ENCODE measurements around the gene SLC9B1. TPM values are rescaled to one million over a fixed set of nuclear protein-coding genes. Genes with fewer than 3 reads are reported as not detected.
"Not testable (repeated sequence)": the region's sequence is repeated elsewhere in the genome, so short reads cannot be mapped to it uniquely, and the experiment has no call there.

The SLC9B1 gene
- total and polyA plus RNA-seq, 2 of the 8 experiments (the other 6 are each of a cell fraction or from before 2014, with no cell fraction given), result 0.08 to 0.19 TPM

GRCh38 chr4:102896547-102896946 lies 123.0 kb downstream of the SLC9B1 start:
- H3K23me2 ChIP-seq (ENCODE audit: low read depth, low read length); H4K5ac ChIP-seq (ENCODE audit: insufficient read length, low read depth, low read length); POLR2A ChIA-PET (ENCODE audit: partially characterized antibody); H3K4ac ChIP-seq (replicated peaks; ENCODE audit: insufficient read length, low read depth, low read length); H4K20me1 ChIP-seq (replicated peaks in 1 of 2; ENCODE audit: control insufficient read depth in 1 of 2, insufficient read depth in 2 of 2, low read length in 2 of 2); H3K27ac ChIP-seq (ENCODE audit: low read depth, low read length); H2BK5ac ChIP-seq (ENCODE audit: low read depth, low read length); H3K9me3 ChIP-seq (ENCODE audit: insufficient read depth in 2 of 2, low read depth in 1 of 2, low read length in 1 of 2); H2AK5ac ChIP-seq (ENCODE audit: low read depth, low read length); H4K8ac ChIP-seq (ENCODE audit: extremely low read depth, insufficient read depth, low read length); H3K79me2 ChIP-seq (ENCODE audit: control insufficient read depth in 1 of 2, insufficient read depth in 2 of 2, low read length in 2 of 2); CTCF ChIA-PET (ENCODE audit: partially characterized antibody); H4K91ac ChIP-seq (replicated peaks; ENCODE audit: insufficient read length, low read length); DNase-seq (ENCODE audit: low read depth in 1 of 2, low spot score in 2 of 2); H3K4me3 ChIP-seq (ENCODE audit: extremely low read depth in 1 of 4, insufficient read depth in 2 of 4, low read depth in 3 of 4, low read length in 4 of 4); H2BK20ac ChIP-seq (ENCODE audit: low read length); H2BK120ac ChIP-seq (replicated peaks; ENCODE audit: low read depth, low read length); H3K4me1 ChIP-seq (replicated peaks in 1 of 4; ENCODE audit: control insufficient read depth in 3 of 4, insufficient read depth in 4 of 4, low read length in 3 of 4); H3K4me2 ChIP-seq (ENCODE audit: insufficient read depth in 1 of 2, low read depth in 2 of 2, low read length in 2 of 2); H3K14ac ChIP-seq (ENCODE audit: insufficient read length); H2AFZ ChIP-seq (ENCODE audit: low read length); H3K9ac ChIP-seq (replicated peaks in 1 of 4; ENCODE audit: extremely low read depth in 1 of 4, low read depth in 3 of 4, low read length in 3 of 4); H3K23ac ChIP-seq (ENCODE audit: insufficient read length); H3K36me3 ChIP-seq (ENCODE audit: control insufficient read depth in 2 of 4, insufficient read depth in 4 of 4, low read length in 3 of 4); H3K18ac ChIP-seq (ENCODE audit: extremely low read depth, low read length); H3K56ac ChIP-seq (replicated peaks; ENCODE audit: insufficient read length, low read depth, low read length); H3K79me1 ChIP-seq (ENCODE audit: low read depth, low read length); H2BK15ac ChIP-seq (ENCODE audit: low read length); H3K27me3 ChIP-seq (replicated peaks in 1 of 4; ENCODE audit: control insufficient read depth in 3 of 4, extremely low read depth in 1 of 4, insufficient read depth in 3 of 4, low read length in 3 of 4); H2BK12ac ChIP-seq (ENCODE audit: low read depth, low read length); FAIRE-seq: not testable (repeated sequence)
- WGBS, 2 experiments (ENCODE audit: extremely low coverage in 1 of 2, insufficient coverage in 1 of 2, insufficient read length in 1 of 2, insufficient replicate concordance in 2 of 2, low coverage in 1 of 2, low lambda C conversion rate in 2 of 2, missing lambda C conversion rate in 1 of 2), result 95% methylated on average over 5 of the region's 5 CpGs; no CpG with 5 or more reads in 1 of the 2 experiments

GRCh38 chr4:102889866-102890265 lies 129.6 kb downstream of the SLC9B1 start:
- POLR2A ChIA-PET (ENCODE audit: partially characterized antibody); H2BK20ac ChIP-seq (ENCODE audit: low read length); H4K8ac ChIP-seq (ENCODE audit: extremely low read depth, insufficient read depth, low read length); FAIRE-seq; H3K23ac ChIP-seq (ENCODE audit: insufficient read length); H3K27me3 ChIP-seq (replicated peaks in 1 of 4; ENCODE audit: control insufficient read depth in 3 of 4, extremely low read depth in 1 of 4, insufficient read depth in 3 of 4, low read length in 3 of 4); DNase-seq (ENCODE audit: low read depth in 1 of 2, low spot score in 2 of 2); H3K79me1 ChIP-seq (ENCODE audit: low read depth, low read length); H3K14ac ChIP-seq (ENCODE audit: insufficient read length); CTCF ChIA-PET (ENCODE audit: partially characterized antibody); H3K79me2 ChIP-seq (ENCODE audit: control insufficient read depth in 1 of 2, insufficient read depth in 2 of 2, low read length in 2 of 2); H4K5ac ChIP-seq (ENCODE audit: insufficient read length, low read depth, low read length); H4K91ac ChIP-seq (replicated peaks; ENCODE audit: insufficient read length, low read length); H2BK120ac ChIP-seq (replicated peaks; ENCODE audit: low read depth, low read length); H3K9ac ChIP-seq (replicated peaks in 1 of 4; ENCODE audit: extremely low read depth in 1 of 4, low read depth in 3 of 4, low read length in 3 of 4); H3K4me1 ChIP-seq (replicated peaks in 1 of 4; ENCODE audit: control insufficient read depth in 3 of 4, insufficient read depth in 4 of 4, low read length in 3 of 4); H3K56ac ChIP-seq (replicated peaks; ENCODE audit: insufficient read length, low read depth, low read length); H3K4ac ChIP-seq (replicated peaks; ENCODE audit: insufficient read length, low read depth, low read length); H3K18ac ChIP-seq (ENCODE audit: extremely low read depth, low read length); H2AFZ ChIP-seq (ENCODE audit: low read length); H3K23me2 ChIP-seq (ENCODE audit: low read depth, low read length); H2BK5ac ChIP-seq (ENCODE audit: low read depth, low read length); H3K36me3 ChIP-seq (ENCODE audit: control insufficient read depth in 2 of 4, insufficient read depth in 4 of 4, low read length in 3 of 4); H4K20me1 ChIP-seq (replicated peaks in 1 of 2; ENCODE audit: control insufficient read depth in 1 of 2, insufficient read depth in 2 of 2, low read length in 2 of 2); H2BK12ac ChIP-seq (ENCODE audit: low read depth, low read length); H3K27ac ChIP-seq (ENCODE audit: low read depth, low read length); H2AK5ac ChIP-seq (ENCODE audit: low read depth, low read length); H2BK15ac ChIP-seq (ENCODE audit: low read length); H3K9me3 ChIP-seq (ENCODE audit: insufficient read depth in 2 of 2, low read depth in 1 of 2, low read length in 1 of 2); H3K4me2 ChIP-seq (ENCODE audit: insufficient read depth in 1 of 2, low read depth in 2 of 2, low read length in 2 of 2); H3K4me3 ChIP-seq (ENCODE audit: extremely low read depth in 1 of 4, insufficient read depth in 2 of 4, low read depth in 3 of 4, low read length in 4 of 4): not testable (repeated sequence)
- 82% methylated on average over 3 of the region's 3 CpGs; no CpG with 5 or more reads in 1 of the 2 experiments for WGBS, 2 experiments (ENCODE audit: extremely low coverage in 1 of 2, insufficient coverage in 1 of 2, insufficient read length in 1 of 2, insufficient replicate concordance in 2 of 2, low coverage in 1 of 2, low lambda C conversion rate in 2 of 2, missing lambda C conversion rate in 1 of 2)

All from H1 (cell line).